HCT116 (cell line): ENCODE results near the gene ZNF800.

Experiments
- CTCF ChIP-seq, 3 experiments: fragments of 200-600 bp in 1 of 3; sonication (generic) in 1 of 3; IDR thresholded peaks in 2 of 3; conservative IDR thresholded peaks in 1 of 3; 2 replicates each; pipeline ENCODE4 v1.5.1; 2012 to 2017; ENCODE audit warnings: low read depth in 2 of 3, low read length in 2 of 3, antibody characterized with exemption in 1 of 3, borderline replicate concordance in 1 of 3, control low read depth in 1 of 3, mild to moderate bottlenecking in 1 of 3, mixed read lengths in 1 of 3, mixed run types in 1 of 3, moderate library complexity in 1 of 3; ENCODE audit not compliant: insufficient read depth in 1 of 3
- EZH2 ChIP-seq: fragments of 200-600 bp; sonication (generic); IDR thresholded peaks from 2 replicates; pipeline ENCODE4 v1.6.1; 2017; ENCODE audit warnings: antibody characterized with exemption, mixed run types
- RAD21 ChIP-seq: IDR thresholded peaks from 2 replicates; pipeline ENCODE4 v1.6.1; 2012; ENCODE audit warnings: low read depth, mild to moderate bottlenecking
- ZBTB33 ChIP-seq: IDR thresholded peaks from 2 replicates; pipeline ENCODE4 v1.6.1; 2011; ENCODE audit warnings: mild to moderate bottlenecking, low read length, moderate library complexity; ENCODE audit not compliant: insufficient replicate concordance; ENCODE audit errors: extremely low read depth

GRCh38 chr7:127336458-127336857 is 56.0 kb downstream of the ZNF800 start:
- TF ChIP-seq ZBTB33 = no peak
- TF ChIP-seq RAD21 = no peak
- TF ChIP-seq CTCF (IDR thresholded peaks at IDR 0.05 in 2 of 3, conservative IDR thresholded peaks at IDR 0.05 in 1 of 3; ENCODE audit: borderline replicate concordance in 1 of 3, insufficient read depth in 1 of 3, low read depth in 2 of 3, low read length in 2 of 3) = no peak
- TF ChIP-seq EZH2 = no peak
